Prostate gland (tissue), 2 donors: ENCODE measurements around the gene RARA. TPM values are rescaled to one million over a fixed set of nuclear protein-coding genes. Genes with fewer than 3 reads are reported as not detected.

Experiments used
- DNase-seq: peaks from one replicate; pipeline ENCODE4 v3.0.0-alpha.2; 2019; ENCODE audit warnings: low spot score
- H3K27ac ChIP-seq, 2 donors: fragments of 200-600 bp; sonication (generic); 2 replicates each; pipeline ENCODE4 v1.5.1; 2017 to 2019
- H3K27me3 ChIP-seq: fragments of 200-600 bp; sonication (generic); replicated peaks from 2 replicates; pipeline ENCODE4 v1.5.1; 2019; ENCODE audit not compliant: insufficient read depth
- H3K36me3 ChIP-seq, 2 donors: fragments of 200-600 bp; sonication (generic); 1 replicate in 1 of 2; 2 replicates in 1 of 2; pipeline versions ENCODE4 v1.5.1 to v1.8.1; 2017 to 2019
- H3K4me1 ChIP-seq: fragments of 200-600 bp; sonication (generic); replicated peaks from 2 replicates; pipeline ENCODE4 v1.5.1; 2019
- H3K4me3 ChIP-seq, 2 donors: fragments of 200-600 bp; sonication (generic); 2 replicates each; pipeline ENCODE4 v1.5.1; 2017 to 2019
- H3K9me3 ChIP-seq: fragments of 200-600 bp; sonication (generic); 2 replicates; pipeline ENCODE4 v1.5.1; 2017
- POLR2A ChIP-seq: fragments of 450-650 bp; IDR thresholded peaks from one replicate; pipeline ENCODE4 v1.6.1; 2016; ENCODE audit warnings: antibody characterized with exemption, mild to moderate bottlenecking
- POLR2AphosphoS5 ChIP-seq: sonication (generic); formaldehyde crosslinking; IDR thresholded peaks from one replicate; pipeline ENCODE4 v1.6.1; 2017; ENCODE audit warnings: antibody characterized with exemption
- WGBS: methylation state at CpG from one replicate; pipeline ENCODE4 v1.1.5; 2018; 5-methylcytosine and 5-hydroxymethylcytosine counted together
- intact Hi-C: fragments of 100-400 bp; cut with DNase I; formaldehyde crosslinking; loops from one replicate; pipeline ENCODE4 v1.14.2; 2022
- total RNA-seq, 2 donors: library from RNA; depleted of rRNA; stranded (reverse); fragments of >200 nt; gene quantifications; one replicate each; pipeline ENCODE4 v1.1.0, GENCODE V29; 2016
- TF ChIP-seq, protein P1 (sequence below), 4 experiments: fragments of 200-600 bp in 2 of 4; fragments of 450-650 bp in 2 of 4; sonication (generic) in 2 of 4; IDR thresholded peaks; 1 replicate in 3 of 4; 2 replicates in 1 of 4; pipeline ENCODE4 v1.5.1; 2016 to 2019; ENCODE audit warnings: antibody characterized with exemption in 4 of 4, mild to moderate bottlenecking in 2 of 4, moderate library complexity in 2 of 4

The RARA gene
- total RNA-seq, 2 donors from 2014 or later, result 24.4 to 70.6 TPM

DNA sequence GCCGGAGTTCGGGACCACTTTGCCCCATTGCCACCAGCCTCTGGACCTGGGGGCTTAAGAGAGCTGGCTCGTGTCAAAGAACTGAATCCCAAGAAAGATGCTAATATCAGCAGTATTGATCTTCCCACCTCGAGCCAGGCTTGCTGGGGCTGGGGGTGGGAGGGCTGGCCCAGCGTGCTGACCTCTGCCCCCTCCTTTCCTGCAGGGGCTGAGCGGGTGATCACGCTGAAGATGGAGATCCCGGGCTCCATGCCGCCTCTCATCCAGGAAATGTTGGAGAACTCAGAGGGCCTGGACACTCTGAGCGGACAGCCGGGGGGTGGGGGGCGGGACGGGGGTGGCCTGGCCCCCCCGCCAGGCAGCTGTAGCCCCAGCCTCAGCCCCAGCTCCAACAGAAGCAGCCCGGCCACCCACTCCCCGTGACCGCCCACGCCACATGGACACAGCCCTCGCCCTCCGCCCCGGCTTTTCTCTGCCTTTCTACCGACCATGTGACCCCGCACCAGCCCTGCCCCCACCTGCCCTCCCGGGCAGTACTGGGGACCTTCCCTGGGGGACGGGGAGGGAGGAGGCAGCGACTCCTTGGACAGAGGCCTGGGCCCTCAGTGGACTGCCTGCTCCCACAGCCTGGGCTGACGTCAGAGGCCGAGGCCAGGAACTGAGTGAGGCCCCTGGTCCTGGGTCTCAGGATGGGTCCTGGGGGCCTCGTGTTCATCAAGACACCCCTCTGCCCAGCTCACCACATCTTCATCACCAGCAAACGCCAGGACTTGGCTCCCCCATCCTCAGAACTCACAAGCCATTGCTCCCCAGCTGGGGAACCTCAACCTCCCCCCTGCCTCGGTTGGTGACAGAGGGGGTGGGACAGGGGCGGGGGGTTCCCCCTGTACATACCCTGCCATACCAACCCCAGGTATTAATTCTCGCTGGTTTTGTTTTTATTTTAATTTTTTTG lies 47.1 kb downstream of the RARA start:
- TF ChIP-seq, protein P1, sequence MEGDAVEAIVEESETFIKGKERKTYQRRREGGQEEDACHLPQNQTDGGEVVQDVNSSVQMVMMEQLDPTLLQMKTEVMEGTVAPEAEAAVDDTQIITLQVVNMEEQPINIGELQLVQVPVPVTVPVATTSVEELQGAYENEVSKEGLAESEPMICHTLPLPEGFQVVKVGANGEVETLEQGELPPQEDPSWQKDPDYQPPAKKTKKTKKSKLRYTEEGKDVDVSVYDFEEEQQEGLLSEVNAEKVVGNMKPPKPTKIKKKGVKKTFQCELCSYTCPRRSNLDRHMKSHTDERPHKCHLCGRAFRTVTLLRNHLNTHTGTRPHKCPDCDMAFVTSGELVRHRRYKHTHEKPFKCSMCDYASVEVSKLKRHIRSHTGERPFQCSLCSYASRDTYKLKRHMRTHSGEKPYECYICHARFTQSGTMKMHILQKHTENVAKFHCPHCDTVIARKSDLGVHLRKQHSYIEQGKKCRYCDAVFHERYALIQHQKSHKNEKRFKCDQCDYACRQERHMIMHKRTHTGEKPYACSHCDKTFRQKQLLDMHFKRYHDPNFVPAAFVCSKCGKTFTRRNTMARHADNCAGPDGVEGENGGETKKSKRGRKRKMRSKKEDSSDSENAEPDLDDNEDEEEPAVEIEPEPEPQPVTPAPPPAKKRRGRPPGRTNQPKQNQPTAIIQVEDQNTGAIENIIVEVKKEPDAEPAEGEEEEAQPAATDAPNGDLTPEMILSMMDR (IDR thresholded peaks at IDR 0.05), result no peak
- TF ChIP-seq POLR2A (no peak), POLR2AphosphoS5 (no peak)
- no peaks in the 10 kb centered on the region for H3K4me1 ChIP-seq
- no peaks in the 10 kb centered on the region for H3K9me3 ChIP-seq
- peak overlapping the region in 1 of 2 donors; percentile 31 for H3K27ac ChIP-seq
- no peaks in the 10 kb centered on the region for H3K27me3 ChIP-seq
- no peaks in the 10 kb centered on the region for H3K36me3 ChIP-seq
- no peak overlapping the region for H3K4me3 ChIP-seq
- intact Hi-C loops, result loop anchor here (1.0 to 5.0 kb wide), 3 partner anchors 53 to 154 kb away; partner anchors contain the start of gene TOP2A
- no peak for DNase-seq
- WGBS, result 69% methylated on average over 33 of the region's 33 CpGs

DNA sequence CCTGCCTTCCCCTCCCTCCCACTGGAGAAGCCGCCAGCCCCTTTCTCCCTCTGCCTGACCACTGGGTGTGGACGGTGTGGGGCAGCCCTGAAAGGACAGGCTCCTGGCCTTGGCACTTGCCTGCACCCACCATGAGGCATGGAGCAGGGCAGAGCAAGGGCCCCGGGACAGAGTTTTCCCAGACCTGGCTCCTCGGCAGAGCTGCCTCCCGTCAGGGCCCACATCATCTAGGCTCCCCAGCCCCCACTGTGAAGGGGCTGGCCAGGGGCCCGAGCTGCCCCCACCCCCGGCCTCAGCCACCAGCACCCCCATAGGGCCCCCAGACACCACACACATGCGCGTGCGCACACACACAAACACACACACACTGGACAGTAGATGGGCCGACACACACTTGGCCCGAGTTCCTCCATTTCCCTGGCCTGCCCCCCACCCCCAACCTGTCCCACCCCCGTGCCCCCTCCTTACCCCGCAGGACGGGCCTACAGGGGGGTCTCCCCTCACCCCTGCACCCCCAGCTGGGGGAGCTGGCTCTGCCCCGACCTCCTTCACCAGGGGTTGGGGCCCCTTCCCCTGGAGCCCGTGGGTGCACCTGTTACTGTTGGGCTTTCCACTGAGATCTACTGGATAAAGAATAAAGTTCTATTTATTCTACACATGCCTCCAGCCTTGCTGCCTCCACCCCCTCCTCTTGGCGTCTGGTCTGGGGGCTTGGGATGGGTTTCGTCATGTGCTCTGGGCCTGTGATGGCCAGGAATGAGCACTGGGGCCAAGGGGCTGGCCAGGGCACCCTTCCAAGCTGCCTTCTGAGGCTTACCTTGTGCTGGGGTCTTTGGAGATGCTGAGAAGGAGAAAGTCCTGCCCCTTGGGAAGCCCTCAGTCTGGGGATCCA lies 48.3 kb downstream of the RARA start:
- DNase-seq, result no peak
- intact Hi-C loops, result loop anchor here (5.0 kb wide), 2 partner anchors 60 to 155 kb away; partner anchors contain the start of gene TOP2A
- H3K36me3 ChIP-seq, result no peaks in the 10 kb centered on the region
- no peaks in the 10 kb centered on the region for H3K27me3 ChIP-seq
- TF ChIP-seq POLR2AphosphoS5 (no peak), POLR2A (no peak)
- TF ChIP-seq, protein P1 (IDR thresholded peaks at IDR 0.05), result no peak
- H3K27ac ChIP-seq, result no peak overlapping the region
- 61% methylated on average over 19 of the region's 19 CpGs for WGBS
- H3K4me1 ChIP-seq, result no peaks in the 10 kb centered on the region
- H3K9me3 ChIP-seq, result no peaks in the 10 kb centered on the region
- no peak overlapping the region for H3K4me3 ChIP-seq

DNA sequence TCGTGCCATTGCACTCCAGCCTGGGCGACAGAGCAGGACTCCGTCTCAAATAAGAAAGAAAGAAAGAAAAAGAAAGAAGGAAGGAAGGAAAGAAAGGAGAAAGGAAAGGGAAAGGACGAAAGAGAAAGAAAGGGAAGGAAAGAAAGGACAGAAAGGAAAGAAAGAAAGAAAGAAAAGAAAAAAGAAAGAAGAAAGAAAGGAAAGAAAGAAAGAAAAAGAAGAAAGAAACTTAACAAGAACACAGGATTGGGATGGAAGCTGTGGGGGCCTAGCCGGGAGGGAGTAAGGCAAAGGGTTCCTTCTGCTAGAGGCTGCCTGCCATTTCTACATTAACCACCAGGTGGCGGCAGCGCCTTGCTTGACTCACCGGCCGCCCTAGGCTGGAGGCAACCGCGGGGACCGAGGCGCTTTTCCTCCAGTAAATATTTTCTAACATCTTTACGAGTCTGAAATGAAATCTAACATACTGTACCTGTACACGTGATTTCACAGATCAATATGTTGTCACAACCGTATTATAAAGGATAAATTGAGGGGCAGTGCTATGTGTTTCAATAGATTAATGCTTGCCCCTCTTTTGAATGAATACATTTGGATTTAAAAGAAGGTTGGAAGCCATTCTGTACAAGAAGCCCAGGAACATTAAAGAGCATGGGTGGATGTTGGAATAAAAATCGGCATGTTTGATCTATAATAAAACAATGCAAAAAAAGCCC lies 49.5 kb downstream of the RARA start:
- Histone ChIP-seq H3K27ac (no peak overlapping the region), H3K4me3 (no peak overlapping the region), H3K4me1 (no peaks in the 10 kb centered on the region), H3K36me3 (no peaks in the 10 kb centered on the region), H3K27me3 (no peaks in the 10 kb centered on the region), H3K9me3 (no peaks in the 10 kb centered on the region)
- TF ChIP-seq POLR2AphosphoS5, result peak; percentile 60
- TF ChIP-seq POLR2A, result no peak
- TF ChIP-seq, protein P1 (IDR thresholded peaks at IDR 0.05), result peak; percentile 88 to 98 (median 96)
- WGBS, result 13% methylated on average over 17 of the region's 17 CpGs
- peak; percentile 87 for DNase-seq
- intact Hi-C loops, result loop anchor here (5.0 kb wide), 2 partner anchors 59 to 156 kb away; partner anchors contain the start of gene TOP2A

DNA sequence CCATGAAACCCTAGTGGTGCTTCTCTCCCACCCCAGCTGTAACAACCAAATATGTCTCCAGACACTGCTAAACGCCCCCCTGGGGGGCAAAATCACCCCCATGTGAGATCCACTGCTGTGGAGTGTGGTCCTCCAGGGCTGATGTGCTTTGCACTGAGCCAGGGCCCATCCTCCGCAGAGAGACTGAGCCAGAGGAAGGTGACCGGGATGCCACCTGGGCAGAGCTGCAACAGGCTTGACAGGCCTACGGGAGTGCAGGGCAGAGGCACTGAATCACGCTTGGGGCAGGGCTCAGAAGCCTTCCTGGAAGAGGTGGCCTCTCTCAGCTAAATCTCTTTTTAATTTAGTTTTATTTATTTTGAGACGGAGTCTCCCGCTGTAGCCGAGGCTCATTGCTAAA lies 51.1 kb downstream of the RARA start:
- Histone ChIP-seq H3K36me3 (no peaks in the 10 kb centered on the region), H3K4me3 (no peak overlapping the region), H3K27ac (no peak overlapping the region), H3K9me3 (no peaks in the 10 kb centered on the region), H3K4me1 (no peaks in the 10 kb centered on the region), H3K27me3 (no peaks in the 10 kb centered on the region)
- WGBS, result 93% methylated on average over 8 of the region's 8 CpGs
- DNase-seq, result no peak
- TF ChIP-seq POLR2AphosphoS5 (no peak), POLR2A (no peak)
- TF ChIP-seq, protein P1 (IDR thresholded peaks at IDR 0.05), result no peak
- intact Hi-C loops, result loop anchor here (5.0 kb wide), 1 partner anchor 172 kb away; no protein-coding TSS in a partner anchor
